HG03439 (cell line): Measurements from ENCODE around the gene TRIO.
"Not testable (repeated sequence)": the region's sequence is repeated elsewhere in the genome, so short reads cannot be mapped to it uniquely, and the experiment has no call there.

Experiments used
- ATAC-seq: cut with Tn5 transposase; IDR thresholded peaks from one replicate; pipeline ENCODE4 v1.9.1; 2021; ENCODE audit warnings: mild to moderate bottlenecking, moderate library complexity; ENCODE audit not compliant: unreplicated experiment

Gene TRIO

GRCh38 chr5:14369780-14370179 is 226.6 kb downstream of the TRIO start:
- ATAC-seq, result no peak

GRCh38 chr5:14370386-14370785 is 227.2 kb downstream of the TRIO start:
- ATAC-seq, result no peak

GRCh38 chr5:14373685-14374084 is 230.5 kb downstream of the TRIO start:
- ATAC-seq, result no peak

GRCh38 chr5:14374100-14374499 is 231.0 kb downstream of the TRIO start:
- no peak for ATAC-seq

GRCh38 chr5:14376789-14377188 is 233.6 kb downstream of the TRIO start:
- ATAC-seq, result no peak

GRCh38 chr5:14379739-14380497 is 236.8 kb downstream of the TRIO start:
- no peak for ATAC-seq

GRCh38 chr5:14380712-14381111 is 237.6 kb downstream of the TRIO start:
- ATAC-seq, result no peak

- no peak for ATAC-seq
Observed at GRCh38 chr5:14382640-14383039, 239.5 kb downstream of the TRIO start.

- ATAC-seq, result no peak
Observed at GRCh38 chr5:14383923-14384322, 240.8 kb downstream of the TRIO start.

GRCh38 chr5:14385019-14385418 is 241.9 kb downstream of the TRIO start:
- ATAC-seq, result no peak

- ATAC-seq, result no peak
Observed at GRCh38 chr5:14386884-14387624, 243.9 kb downstream of the TRIO start.

GRCh38 chr5:14388741-14389140 is 245.6 kb downstream of the TRIO start:
- ATAC-seq, result no peak

GRCh38 chr5:14392552-14392951 is 249.4 kb downstream of the TRIO start:
- ATAC-seq, result not testable (repeated sequence)

GRCh38 chr5:14394365-14394764 is 251.2 kb downstream of the TRIO start:
- no peak for ATAC-seq

GRCh38 chr5:14395411-14395810 is 252.3 kb downstream of the TRIO start:
- no peak for ATAC-seq

GRCh38 chr5:14396066-14396465 is 252.9 kb downstream of the TRIO start:
- ATAC-seq, result no peak

- ATAC-seq, result no peak
Observed at GRCh38 chr5:14396737-14397136, 253.6 kb downstream of the TRIO start.

GRCh38 chr5:14397717-14398116 is 254.6 kb downstream of the TRIO start:
- no peak for ATAC-seq

- no peak for ATAC-seq
Observed at GRCh38 chr5:14399054-14399692, 256.0 kb downstream of the TRIO start.

GRCh38 chr5:14400085-14400484 is 256.9 kb downstream of the TRIO start:
- no peak for ATAC-seq

GRCh38 chr5:14400611-14401010 is 257.5 kb downstream of the TRIO start:
- ATAC-seq, result no peak

GRCh38 chr5:14401639-14402038 is 258.5 kb downstream of the TRIO start:
- ATAC-seq, result no peak
